Upper lobe of left lung (tissue), 4 donors: ENCODE data around the gene BMP6.

ENCODE experiments used
- CTCF ChIP-seq, 6 experiments: fragments of 450-650 bp in 4 of 6; fragments of 200-600 bp in 2 of 6; sonication (generic) in 2 of 6; IDR thresholded peaks; one replicate each; pipeline ENCODE4 v1.5.1; 2016 to 2019; ENCODE audit warnings: antibody characterized with exemption in 6 of 6
- EP300 ChIP-seq, 4 donors: sonication (generic); formaldehyde crosslinking; IDR thresholded peaks; one replicate each; pipeline ENCODE4 v1.5.1; 2017; ENCODE audit warnings: antibody characterized with exemption in 4 of 4, control low read depth in 2 of 4

GRCh38 chr6:7910298-7910653 lies 184.4 kb downstream of the BMP6 start:
- no peak for TF ChIP-seq CTCF (IDR thresholded peaks at IDR 0.05)
- no peak for TF ChIP-seq EP300 (IDR thresholded peaks at IDR 0.05)
